A549 (cell line): Measurements from ENCODE around the gene ICAM4. TPM values are rescaled to one million over a fixed set of nuclear protein-coding genes. Genes with fewer than 3 reads are reported as not detected.

Experiments
- ATAC-seq, 2 experiments: fragments of 200-7000 bp in 1 of 2; fragments of >200 bp in 1 of 2; cut with Nextera tagmentation in 1 of 2; cut with Tn5 transposase in 1 of 2; 3 replicates each; pipeline versions ENCODE4 v1.8.0 to v1.9.1; 2018 to 2020; ENCODE audit warnings: mild to moderate bottlenecking in 1 of 2, moderate library complexity in 1 of 2
- CTCF ChIA-PET: fragments of 300-600 bp; sonication (Branson Sonifier 250); formaldehyde crosslinking; extraction: SDS; loops from one replicate; lab custom pipeline; 2021; ENCODE audit warnings: antibody characterized with exemption, inconsistent platforms; lab: Yijun Ruan, JAX
- POLR2A ChIA-PET: fragments of 350-600 bp; formaldehyde crosslinking; extraction: SDS; loops from one replicate; lab custom pipeline; 2021; ENCODE audit warnings: antibody characterized with exemption, inconsistent platforms; lab: Yijun Ruan, JAX
- DNase-seq, 2 experiments: peaks; one replicate each; pipeline versions ENCODE4 v3.0.0 to v3.0.0-alpha.2; 2011 to 2016; ENCODE audit warnings: low read depth in 1 of 2, low spot score in 1 of 2
- FAIRE-seq: peaks from 2 replicates; lab custom pipeline; 2011; peaks lifted over from hg19 to GRCh38; lab: Jason Lieb, UNC
- H3K27ac ChIP-seq, 2 experiments: fragments of >200 bp; sonication (Bioruptor Twin); formaldehyde crosslinking; 3 replicates each; pipeline ENCODE4 v1.5.1; 2016 to 2017
- H3K4me1 ChIP-seq: fragments of >200 bp; sonication (Bioruptor Twin); formaldehyde crosslinking; 3 replicates; pipeline ENCODE4 v1.6.1; 2016
- H3K4me2 ChIP-seq: fragments of >200 bp; sonication (Bioruptor Twin); formaldehyde crosslinking; 3 replicates; pipeline ENCODE4 v1.6.1; 2016
- H3K4me3 ChIP-seq: fragments of >200 bp; sonication (Bioruptor Twin); formaldehyde crosslinking; 3 replicates; pipeline ENCODE4 v1.5.1; 2016
- H3K9me3 ChIP-seq: fragments of >200 bp; sonication (Bioruptor Twin); formaldehyde crosslinking; 3 replicates; pipeline ENCODE4 v1.6.1; 2016
- CBX2 ChIP-seq: fragments of 200-600 bp; sonication (generic); IDR thresholded peaks from 2 replicates; pipeline ENCODE4 v1.6.1; 2016; ENCODE audit warnings: low read depth, mild to moderate bottlenecking, borderline replicate concordance
- CHD4 ChIP-seq: fragments of 200-600 bp; sonication (generic); IDR thresholded peaks from 2 replicates; pipeline ENCODE4 v1.6.1; 2016; ENCODE audit warnings: antibody characterized with exemption, mild to moderate bottlenecking, borderline replicate concordance
- FOSB ChIP-seq: fragments of 250-450 bp; sonication (Bioruptor Pico); IDR thresholded peaks from 2 replicates; pipeline ENCODE4 v1.5.0; 2020; ENCODE audit warnings: mild to moderate bottlenecking, moderate library complexity
- HEYL ChIP-seq: fragments of 250-450 bp; sonication (Bioruptor Pico); IDR thresholded peaks from 2 replicates; pipeline ENCODE4 v1.8.0; 2021; ENCODE audit warnings: mild to moderate bottlenecking, moderate library complexity
- HOXA7 ChIP-seq: fragments of 250-450 bp; sonication (Bioruptor Pico); IDR thresholded peaks from 2 replicates; pipeline ENCODE4 v1.5.0; 2020; ENCODE audit warnings: mild to moderate bottlenecking, moderate library complexity
- HOXB5 ChIP-seq: fragments of 250-450 bp; sonication (Bioruptor Pico); IDR thresholded peaks from 2 replicates; pipeline ENCODE4 v1.5.0; 2020; ENCODE audit warnings: mild to moderate bottlenecking, moderate library complexity
- MAFK ChIP-seq: fragments of 450-650 bp; IDR thresholded peaks from 2 replicates; pipeline ENCODE4 v1.6.1; 2014; ENCODE audit not compliant: partially characterized antibody
- NFE2L2 ChIP-seq: fragments of 150-350 bp; conservative IDR thresholded peaks from 2 replicates; pipeline ENCODE4 v1.6.1; 2014; ENCODE audit warnings: low read length
- NR3C1 ChIP-seq: fragments of >200 bp; sonication (Bioruptor Twin); formaldehyde crosslinking; IDR thresholded peaks from 3 replicates; pipeline ENCODE4 v1.6.1; 2017
- POLR2AphosphoS2 ChIP-seq: conservative IDR thresholded peaks from 2 replicates; pipeline ENCODE4 v1.6.1; 2012; ENCODE audit warnings: low read length, improper control_type of control experiment, inconsistent platforms
- RAD21 ChIP-seq, 2 experiments: fragments of >200 bp in 1 of 2; sonication (Bioruptor Twin) in 1 of 2; formaldehyde crosslinking in 1 of 2; IDR thresholded peaks in 1 of 2; conservative IDR thresholded peaks in 1 of 2; 2 replicates in 1 of 2; 3 replicates in 1 of 2; pipeline ENCODE4 v1.6.1; 2012 to 2018; ENCODE audit warnings: inconsistent platforms in 1 of 2
- REST ChIP-seq: fragments of 200-600 bp; sonication (generic); IDR thresholded peaks from 2 replicates; pipeline ENCODE4 v1.6.1; 2016; ENCODE audit warnings: antibody characterized with exemption, mild to moderate bottlenecking, moderate library complexity
- SREBF2 ChIP-seq: fragments of 450-650 bp; IDR thresholded peaks from 2 replicates; pipeline ENCODE4 v1.6.1; 2014; ENCODE audit warnings: mild to moderate bottlenecking, moderate library complexity
- ZNF302 ChIP-seq: fragments of 250-450 bp; sonication (Bioruptor Pico); IDR thresholded peaks from 2 replicates; pipeline ENCODE4 v1.9.0; 2021; ENCODE audit warnings: inconsistent platforms, mild to moderate bottlenecking, moderate library complexity
- WGBS: methylation state at CpG from one replicate; pipeline ENCODE4 v1.1.6; 2017; ENCODE audit errors: missing lambda C conversion rate; 5-methylcytosine and 5-hydroxymethylcytosine counted together
- polyA plus RNA-seq, 4 experiments: library from polyadenylated mRNA; depleted of rRNA in 3 of 4; stranded (reverse); fragments of >200 nt; fragmentation: RNase III in 1 of 4; extraction: RNeasy Plus Mini Kit Qiagen cat#74134 plus additional on column Dnase treatment in 1 of 4; gene quantifications; 2 replicates in 3 of 4; 3 replicates in 1 of 4; pipeline ENCODE4 v1.2.3, GENCODE V29; 2011 to 2017
- TF ChIP-seq, protein P1 (sequence below): fragments of 250-450 bp; sonication (Bioruptor Pico); IDR thresholded peaks from 2 replicates; pipeline ENCODE4 v1.5.0; 2020; ENCODE audit warnings: low read depth, mild to moderate bottlenecking, moderate library complexity

Gene ICAM4
- polyA plus RNA-seq, 2 of the 4 experiments (the other 2 are of a cell fraction), result not detected

GRCh38 chr19:10305139-10305806 is 18.5 kb downstream of the ICAM4 start:
- no peak overlapping the region for H3K27ac ChIP-seq
- DNase-seq (no peak), FAIRE-seq (no peak), ATAC-seq (no peak)
- H3K9me3 ChIP-seq, result no peaks in the 10 kb centered on the region
- 89% methylated on average over 9 of the region's 17 CpGs for WGBS
- TF ChIP-seq HEYL (no peak), NFE2L2 (no peak), CBX2 (no peak), MAFK (no peak), ZNF302 (CRISPR knock-in tag) (no peak), HOXA7 (CRISPR knock-in tag) (no peak)
- TF ChIP-seq, protein P1, sequence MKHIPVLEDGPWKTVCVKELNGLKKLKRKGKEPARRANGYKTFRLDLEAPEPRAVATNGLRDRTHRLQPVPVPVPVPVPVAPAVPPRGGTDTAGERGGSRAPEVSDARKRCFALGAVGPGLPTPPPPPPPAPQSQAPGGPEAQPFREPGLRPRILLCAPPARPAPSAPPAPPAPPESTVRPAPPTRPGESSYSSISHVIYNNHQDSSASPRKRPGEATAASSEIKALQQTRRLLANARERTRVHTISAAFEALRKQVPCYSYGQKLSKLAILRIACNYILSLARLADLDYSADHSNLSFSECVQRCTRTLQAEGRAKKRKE (CRISPR knock-in tag), result no peak
- H3K4me1 ChIP-seq, result no peaks in the 10 kb centered on the region
- CTCF ChIA-PET, result interaction anchor here (0.7 to 2.0 kb wide), 5 partner anchors 12 to 86 kb away, joined by 3 to 5 read pairs (median 3); no protein-coding TSS in a partner anchor
- POLR2A ChIA-PET, result no interaction called here
- H3K4me3 ChIP-seq, result no peak overlapping the region
- no peak overlapping the region for H3K4me2 ChIP-seq

DNA sequence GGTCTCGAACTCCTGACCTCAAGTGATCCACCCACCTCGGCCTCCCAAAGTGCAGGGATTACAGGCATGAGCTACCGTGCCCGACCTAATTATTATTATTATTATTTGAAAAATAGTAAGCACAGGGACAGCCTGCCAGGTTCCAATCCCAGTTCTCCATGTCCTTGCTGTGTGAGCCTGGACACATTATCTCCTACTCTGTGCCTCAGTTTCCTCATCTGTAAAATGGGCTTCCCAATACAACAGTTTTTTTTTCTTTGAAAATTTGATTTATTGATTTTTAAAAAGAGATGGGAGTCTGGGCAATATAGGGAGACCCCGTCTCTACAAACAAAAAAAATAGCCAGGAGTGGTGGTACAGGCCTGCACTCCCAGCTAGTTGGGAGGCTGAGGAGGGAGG is 19.6 kb downstream of the ICAM4 start:
- ATAC-seq (no peak), DNase-seq (no peak), FAIRE-seq (no peak)
- Histone ChIP-seq H3K4me1 (no peaks in the 10 kb centered on the region), H3K27ac (no peak overlapping the region), H3K4me2 (no peak overlapping the region), H3K9me3 (no peaks in the 10 kb centered on the region), H3K4me3 (no peak overlapping the region)
- WGBS, result 85% methylated on average over 5 of the region's 5 CpGs
- ChIA-PET CTCF (interaction anchor here (1.2 to 2.0 kb wide), 3 partner anchors 37 to 85 kb away, joined by 3 to 5 read pairs (median 3); no protein-coding TSS in a partner anchor), POLR2A (no interaction called here)
- TF ChIP-seq, protein P1 (CRISPR knock-in tag), result no peak

GRCh38 chr19:10309423-10309822 is 22.7 kb downstream of the ICAM4 start, which contains the start of gene ZGLP1:
TSS of gene ZGLP1 (minus strand) at chr19:10309815.
- FAIRE-seq, result no peak
- Histone ChIP-seq H3K4me1 (no peaks in the 10 kb centered on the region), H3K4me2 (no peak within 1 kb of the TSS), H3K27ac (no peak within 1 kb of the TSS)
- TF ChIP-seq CHD4 (no peak), HOXB5 (CRISPR knock-in tag) (no peak), FOSB (no peak), RAD21 (conservative IDR thresholded peaks at IDR 0.05 in 1 of 2, IDR thresholded peaks at IDR 0.05 in 1 of 2) (no peak), REST (no peak), POLR2AphosphoS2 (no peak), MAFK (no peak), NR3C1 (no peak), SREBF2 (no peak)
- TF ChIP-seq, all 56 proteins: peak for 0
- WGBS, result 88% methylated on average over 8 of the region's 24 CpGs
- no peaks in the 10 kb centered on the region for H3K9me3 ChIP-seq
- POLR2A ChIA-PET, result no interaction called here
- CTCF ChIA-PET, result interaction anchor here (0.8 to 1.0 kb wide), 2 partner anchors 32 to 38 kb away, joined by 3 to 4 read pairs; partner anchors contain the start of gene ICAM1
- no peak within 1 kb of the TSS for H3K4me3 ChIP-seq
- ATAC-seq, result no peak
- no peak for DNase-seq
